GM12875 (cell line): ENCODE data around the gene CARF.

ENCODE experiments used
- H3K4me3 ChIP-seq: one replicate; pipeline ENCODE4 v1.5.1; 2011; ENCODE audit warnings: low read depth, low read length, control low read depth
- TF ChIP-seq, protein P1 (sequence below): IDR thresholded peaks from 2 replicates; pipeline ENCODE4 v1.5.1; 2011; ENCODE audit warnings: low read depth, mild to moderate bottlenecking, control low read depth, inconsistent platforms, low read length, moderate library complexity, borderline replicate concordance; ENCODE audit not compliant: insufficient read depth

Gene CARF, protein sequence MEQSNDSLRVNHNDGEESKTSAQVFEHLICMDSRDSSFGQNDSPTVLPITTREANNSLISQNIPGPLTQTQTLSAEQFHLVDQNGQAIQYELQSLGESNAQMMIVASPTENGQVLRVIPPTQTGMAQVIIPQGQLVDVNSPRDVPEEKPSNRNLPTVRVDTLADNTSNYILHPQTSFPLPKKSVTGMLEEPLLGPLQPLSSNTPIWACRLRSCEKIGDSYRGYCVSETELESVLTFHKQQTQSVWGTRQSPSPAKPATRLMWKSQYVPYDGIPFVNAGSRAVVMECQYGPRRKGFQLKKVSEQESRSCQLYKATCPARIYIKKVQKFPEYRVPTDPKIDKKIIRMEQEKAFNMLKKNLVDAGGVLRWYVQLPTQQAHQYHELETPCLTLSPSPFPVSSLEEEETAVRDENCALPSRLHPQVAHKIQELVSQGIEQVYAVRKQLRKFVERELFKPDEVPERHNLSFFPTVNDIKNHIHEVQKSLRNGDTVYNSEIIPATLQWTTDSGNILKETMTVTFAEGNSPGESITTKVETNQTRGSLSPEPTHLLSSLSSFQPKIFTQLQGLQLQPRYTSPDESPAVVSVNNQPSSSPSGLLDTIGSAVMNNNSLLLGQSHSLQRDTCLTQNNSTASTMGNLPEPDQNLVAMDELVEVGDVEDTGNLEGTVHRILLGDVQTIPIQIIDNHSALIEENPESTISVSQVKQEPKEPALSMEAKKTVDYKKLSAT

DNA sequence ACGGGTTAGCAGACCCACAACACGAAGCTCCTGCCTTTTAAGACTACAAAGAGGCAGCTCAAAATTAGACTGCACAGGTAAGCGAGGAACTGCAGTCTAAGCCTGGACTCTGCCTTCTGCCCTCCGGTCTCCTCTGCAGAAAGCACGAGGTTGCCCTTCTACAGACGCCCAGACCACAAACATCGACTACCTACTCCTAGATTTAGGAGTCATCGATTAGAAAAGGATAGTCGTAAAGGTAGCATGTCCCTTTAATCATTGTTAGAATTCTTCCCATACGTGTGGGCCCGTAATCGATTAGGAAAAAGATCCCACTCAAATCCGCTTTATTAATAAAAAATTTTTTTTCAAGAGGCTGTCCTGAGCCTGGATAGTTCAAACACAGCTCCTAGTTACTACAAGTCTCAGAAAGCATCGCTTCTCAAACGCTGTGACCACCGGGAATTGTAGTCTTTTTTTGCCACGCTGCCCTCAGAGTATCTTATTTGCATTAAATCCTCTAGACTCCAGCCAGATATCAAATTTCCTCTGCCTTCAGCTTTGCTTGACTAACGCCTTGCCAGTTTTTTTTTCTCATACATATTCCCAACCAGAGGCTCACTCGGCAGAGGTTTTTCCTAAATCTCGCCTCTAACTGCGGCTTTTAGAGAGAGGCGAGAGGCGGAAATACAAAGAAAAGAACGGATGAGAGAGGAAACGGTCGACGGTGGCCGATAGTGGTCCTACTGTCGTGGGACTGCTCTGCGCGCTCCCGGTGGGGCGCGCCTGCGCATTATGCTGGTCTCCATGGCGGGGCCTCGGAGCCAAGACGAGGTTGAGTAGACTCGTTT is at the start of gene CARF, which contains the start of gene WDR12:
TSS of gene CARF (plus strand) at position 764 of the 830 bp plus-strand sequence. CDS start 29,628 bp downstream, outside the sequence.
TSS of gene WDR12 (minus strand) at position 162 of the 830 bp plus-strand sequence. CDS start 197 bp downstream, outside the sequence.
- TF ChIP-seq, protein P1, sequence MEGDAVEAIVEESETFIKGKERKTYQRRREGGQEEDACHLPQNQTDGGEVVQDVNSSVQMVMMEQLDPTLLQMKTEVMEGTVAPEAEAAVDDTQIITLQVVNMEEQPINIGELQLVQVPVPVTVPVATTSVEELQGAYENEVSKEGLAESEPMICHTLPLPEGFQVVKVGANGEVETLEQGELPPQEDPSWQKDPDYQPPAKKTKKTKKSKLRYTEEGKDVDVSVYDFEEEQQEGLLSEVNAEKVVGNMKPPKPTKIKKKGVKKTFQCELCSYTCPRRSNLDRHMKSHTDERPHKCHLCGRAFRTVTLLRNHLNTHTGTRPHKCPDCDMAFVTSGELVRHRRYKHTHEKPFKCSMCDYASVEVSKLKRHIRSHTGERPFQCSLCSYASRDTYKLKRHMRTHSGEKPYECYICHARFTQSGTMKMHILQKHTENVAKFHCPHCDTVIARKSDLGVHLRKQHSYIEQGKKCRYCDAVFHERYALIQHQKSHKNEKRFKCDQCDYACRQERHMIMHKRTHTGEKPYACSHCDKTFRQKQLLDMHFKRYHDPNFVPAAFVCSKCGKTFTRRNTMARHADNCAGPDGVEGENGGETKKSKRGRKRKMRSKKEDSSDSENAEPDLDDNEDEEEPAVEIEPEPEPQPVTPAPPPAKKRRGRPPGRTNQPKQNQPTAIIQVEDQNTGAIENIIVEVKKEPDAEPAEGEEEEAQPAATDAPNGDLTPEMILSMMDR = no peak
- H3K4me3 ChIP-seq = peak within 1 kb of the TSS; percentile 58

DNA sequence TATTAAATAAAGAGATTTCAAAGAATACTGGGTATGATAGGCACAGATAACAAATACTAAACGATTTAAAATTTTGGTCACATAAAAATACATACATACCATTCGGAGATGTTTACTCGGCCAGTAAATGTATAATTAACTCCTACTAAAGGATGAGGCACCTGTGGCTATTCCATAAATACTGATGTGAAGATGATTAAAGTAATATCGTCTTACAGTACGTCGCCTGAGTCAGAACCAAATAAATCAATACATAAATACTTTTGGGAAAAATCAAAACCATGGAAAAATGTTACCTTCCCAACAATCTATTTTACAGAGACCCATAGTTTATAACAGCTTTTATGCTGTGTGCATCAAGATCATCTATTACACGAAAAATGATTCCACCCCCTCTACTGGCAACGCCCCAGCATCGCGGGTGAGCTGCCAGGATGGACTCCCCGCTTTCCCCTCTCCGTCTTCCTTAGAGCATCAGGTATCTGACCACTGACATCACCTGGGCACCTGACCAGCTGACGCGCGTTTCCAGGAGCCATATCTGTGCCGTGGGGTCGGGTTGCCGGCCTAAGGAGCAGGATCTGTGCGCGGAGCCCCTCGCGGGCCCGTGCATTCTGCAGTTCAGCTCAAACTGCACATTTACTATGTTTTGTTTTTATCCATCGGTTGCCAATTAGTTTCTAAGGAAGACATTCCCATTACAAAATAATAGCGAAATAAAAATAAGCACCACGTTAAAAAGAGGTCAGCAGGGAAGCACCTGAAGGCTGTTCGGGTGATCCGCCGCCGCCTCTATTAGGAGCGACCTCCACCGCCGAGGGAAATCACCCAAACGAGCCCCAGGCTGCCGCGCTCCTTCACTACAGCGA is 41.4 kb upstream of the CARF start:
- peak overlapping the region; percentile 92 for H3K4me3 ChIP-seq
- TF ChIP-seq, protein P1 = peak; percentile 80

DNA sequence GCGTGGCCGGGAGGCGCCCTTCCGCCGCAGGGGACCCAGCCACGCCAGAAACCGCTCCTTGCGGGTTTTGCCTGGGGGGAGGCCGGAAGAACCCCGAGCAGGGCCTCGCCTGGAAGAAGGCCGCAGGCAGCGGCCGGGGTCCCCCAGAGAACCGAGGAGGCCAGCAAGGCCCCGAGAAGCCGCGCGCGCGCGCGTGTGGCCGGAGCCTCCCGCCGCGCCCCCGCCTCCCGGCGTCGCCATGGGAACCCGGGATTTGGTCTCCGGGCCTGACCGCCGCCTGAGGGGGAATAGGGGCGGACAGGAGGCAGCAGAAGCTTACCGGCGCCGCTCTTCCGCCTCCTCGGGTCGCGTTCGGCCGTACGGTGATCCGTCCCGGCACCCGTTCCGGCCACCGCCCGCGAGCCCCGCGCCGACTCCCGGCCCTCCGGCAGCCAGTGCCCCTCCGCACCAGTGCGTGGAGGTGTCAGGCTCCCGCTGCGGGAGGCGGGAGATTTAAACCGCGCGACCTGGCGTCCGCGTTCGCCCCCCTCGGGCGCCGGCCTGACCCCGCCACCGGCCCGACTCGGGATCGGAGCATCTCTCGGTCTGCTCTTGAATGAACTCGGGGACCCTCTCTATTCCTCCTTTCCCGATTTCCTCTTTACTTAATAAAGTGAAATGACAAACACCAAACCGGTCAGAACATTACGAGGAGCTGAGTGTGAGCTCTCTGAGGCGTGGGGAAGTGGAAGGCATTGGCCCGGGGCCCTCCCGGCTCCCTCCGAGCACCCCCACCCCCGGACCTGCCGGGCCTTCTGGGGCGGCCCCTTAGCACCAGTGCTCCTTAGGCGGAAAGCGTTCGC is 40.6 kb upstream of the CARF start, which contains the start of gene ICA1L:
TSS of gene ICA1L (minus strand) at position 467 of the 842 bp plus-strand sequence. CDS start 42,757 bp downstream, outside the sequence.
- TF ChIP-seq, protein P1 = no peak
- peak within 1 kb of the TSS; percentile 92 for H3K4me3 ChIP-seq

DNA sequence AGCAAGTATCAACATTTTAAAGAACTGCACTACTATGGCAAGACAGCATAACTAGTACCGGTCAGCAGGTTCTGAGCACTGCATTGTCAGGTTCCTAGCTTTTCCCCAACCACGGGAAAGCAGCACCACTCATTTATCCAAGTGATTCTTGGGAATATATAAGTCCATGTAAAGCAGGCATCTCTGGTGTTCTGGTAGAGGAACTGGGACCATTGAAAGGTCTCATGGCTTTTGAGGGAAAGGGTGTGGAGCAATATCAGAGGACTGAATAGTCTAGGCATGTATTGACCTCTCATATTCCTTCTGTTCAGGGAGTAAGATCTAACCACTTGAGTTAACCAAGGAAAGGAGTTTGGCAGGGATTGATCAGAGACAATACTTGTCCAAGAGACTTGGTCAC is 34.4 kb upstream of the CARF start:
- no peak overlapping the region for H3K4me3 ChIP-seq
- TF ChIP-seq, protein P1 = no peak

DNA sequence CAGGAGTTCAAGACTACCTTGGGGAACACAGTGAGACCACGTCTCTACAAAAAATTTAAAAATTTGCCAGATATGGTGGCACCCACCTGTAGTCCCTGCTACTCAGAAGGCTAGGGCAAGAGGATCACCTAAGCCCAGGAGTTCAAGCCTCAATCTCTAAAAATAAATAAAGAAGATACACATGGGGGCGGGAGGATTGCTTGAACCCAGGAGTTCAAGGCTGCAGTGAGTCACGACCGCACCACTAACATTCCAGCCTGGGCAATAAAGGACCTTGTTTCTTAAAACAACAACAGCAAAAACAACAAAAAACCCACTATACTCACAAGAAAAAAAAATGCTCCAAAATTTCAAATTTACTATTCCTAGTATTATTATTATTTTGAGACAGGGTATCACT is 30.5 kb upstream of the CARF start:
- no peak overlapping the region for H3K4me3 ChIP-seq
- TF ChIP-seq, protein P1 = no peak
